ENCODE results near the gene SOX14. TPM values are rescaled to one million over a fixed set of nuclear protein-coding genes. Genes with fewer than 3 reads are reported as not detected.

Gene SOX14
- total and polyA plus RNA-seq, 2 donors (not counting 1 experiment from before 2014, with no cell fraction given) = not detected

DNA sequence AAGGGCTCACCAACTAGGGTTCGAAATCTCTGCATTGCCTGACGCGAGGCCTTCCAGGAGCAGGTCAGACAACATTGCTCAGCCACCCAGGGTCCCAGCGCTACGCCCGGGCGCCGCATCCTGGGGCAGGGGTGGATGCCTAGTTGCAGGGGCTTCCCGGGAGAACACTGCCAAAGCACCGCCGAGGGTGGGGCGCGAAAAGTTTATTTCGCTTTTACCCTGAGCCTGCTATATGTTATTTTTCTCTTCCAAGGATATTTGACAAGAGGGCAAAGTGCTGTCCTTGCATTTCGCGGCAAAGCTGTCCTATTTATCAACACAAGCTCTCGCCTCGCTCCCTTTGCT is 549 bp upstream of the SOX14 start:
- Histone ChIP-seq H3K9me3 (ENCODE audit: control insufficient read depth, insufficient read depth, low read depth, low read length) (no peaks in the 10 kb centered on the region), H3K27ac (ENCODE audit: insufficient read depth, low read length) (no peak overlapping the region), H3K79me2 (ENCODE audit: control insufficient read depth, insufficient read depth, low read length) (no peaks in the 10 kb centered on the region), H3K4me3 (replicated peaks in 1 of 4; ENCODE audit: control extremely low read depth in 1 of 4, insufficient read depth in 1 of 4, low read depth in 3 of 4, low read length in 4 of 4) (no peak overlapping the region), H2AFZ (ENCODE audit: low read length) (no peak overlapping the region), H3K9ac (ENCODE audit: insufficient read depth, low read length) (no peak overlapping the region), H4K20me1 (ENCODE audit: control insufficient read depth, extremely low read depth, insufficient read depth, low read length) (no peaks in the 10 kb centered on the region), H3K4me2 (ENCODE audit: extremely low read depth, insufficient read depth, low read length) (no peak overlapping the region), H3K4me1 (ENCODE audit: control insufficient read depth, extremely low read depth, insufficient read depth, low read length) (no peaks in the 10 kb centered on the region), H3K27me3 (ENCODE audit: control insufficient read depth, insufficient read depth, low read length) (peaks cover 53% of the 10 kb centered on the region), H3K36me3 (ENCODE audit: control insufficient read depth, insufficient read depth, low read length) (no peaks in the 10 kb centered on the region)
- no peak for TF ChIP-seq CTCF (conservative IDR thresholded peaks at IDR 0.05 in 1 of 2, IDR thresholded peaks at IDR 0.05 in 1 of 2; ENCODE audit: low read depth in 1 of 2, low read length in 2 of 2)
- TF ChIP-seq EZH2 (IDR thresholded peaks at IDR 0.05; ENCODE audit: low read length, missing control alignments) = no peak
- DNase-seq (ENCODE audit: low read depth in 2 of 2) = no peak

GRCh38 chr3:137764563-137765309 is 621 bp downstream of the SOX14 start:
- no peak overlapping the region for H3K4me3 ChIP-seq (replicated peaks in 1 of 4; ENCODE audit: control extremely low read depth in 1 of 4, insufficient read depth in 1 of 4, low read depth in 3 of 4, low read length in 4 of 4)
- TF ChIP-seq EZH2 (IDR thresholded peaks at IDR 0.05; ENCODE audit: low read length, missing control alignments) (no peak), CTCF (conservative IDR thresholded peaks at IDR 0.05 in 1 of 2, IDR thresholded peaks at IDR 0.05 in 1 of 2; ENCODE audit: low read depth in 1 of 2, low read length in 2 of 2) (no peak)
- H2AFZ ChIP-seq (ENCODE audit: low read length) = no peak overlapping the region
- H3K4me1 ChIP-seq (ENCODE audit: control insufficient read depth, extremely low read depth, insufficient read depth, low read length) = no peaks in the 10 kb centered on the region
- no peak for DNase-seq (ENCODE audit: low read depth in 2 of 2)
- no peak overlapping the region for H3K27ac ChIP-seq (ENCODE audit: insufficient read depth, low read length)
- H3K9me3 ChIP-seq (ENCODE audit: control insufficient read depth, insufficient read depth, low read depth, low read length) = no peaks in the 10 kb centered on the region
- no peaks in the 10 kb centered on the region for H3K79me2 ChIP-seq (ENCODE audit: control insufficient read depth, insufficient read depth, low read length)
- no peak overlapping the region for H3K4me2 ChIP-seq (ENCODE audit: extremely low read depth, insufficient read depth, low read length)
- H4K20me1 ChIP-seq (ENCODE audit: control insufficient read depth, extremely low read depth, insufficient read depth, low read length) = no peaks in the 10 kb centered on the region
- H3K27me3 ChIP-seq (ENCODE audit: control insufficient read depth, insufficient read depth, low read length) = peaks cover 62% of the 10 kb centered on the region
- H3K36me3 ChIP-seq (ENCODE audit: control insufficient read depth, insufficient read depth, low read length) = no peaks in the 10 kb centered on the region
- no peak overlapping the region for H3K9ac ChIP-seq (ENCODE audit: insufficient read depth, low read length)

- no peak overlapping the region for H2AFZ ChIP-seq (ENCODE audit: low read length)
- H3K9ac ChIP-seq (ENCODE audit: insufficient read depth, low read length) = no peak overlapping the region
- H3K36me3 ChIP-seq (ENCODE audit: control insufficient read depth, insufficient read depth, low read length) = no peaks in the 10 kb centered on the region
- DNase-seq (ENCODE audit: low read depth in 2 of 2) = no peak
- TF ChIP-seq EZH2 (IDR thresholded peaks at IDR 0.05; ENCODE audit: low read length, missing control alignments) (peak; percentile 88), CTCF (conservative IDR thresholded peaks at IDR 0.05 in 1 of 2, IDR thresholded peaks at IDR 0.05 in 1 of 2; ENCODE audit: low read depth in 1 of 2, low read length in 2 of 2) (no peak)
- no peaks in the 10 kb centered on the region for H3K79me2 ChIP-seq (ENCODE audit: control insufficient read depth, insufficient read depth, low read length)
- no peaks in the 10 kb centered on the region for H4K20me1 ChIP-seq (ENCODE audit: control insufficient read depth, extremely low read depth, insufficient read depth, low read length)
- H3K4me2 ChIP-seq (ENCODE audit: extremely low read depth, insufficient read depth, low read length) = no peak overlapping the region
- no peaks in the 10 kb centered on the region for H3K4me1 ChIP-seq (ENCODE audit: control insufficient read depth, extremely low read depth, insufficient read depth, low read length)
- peaks cover 69% of the 10 kb centered on the region for H3K27me3 ChIP-seq (ENCODE audit: control insufficient read depth, insufficient read depth, low read length)
- H3K27ac ChIP-seq (ENCODE audit: insufficient read depth, low read length) = no peak overlapping the region
- no peak overlapping the region for H3K4me3 ChIP-seq (replicated peaks in 1 of 4; ENCODE audit: control extremely low read depth in 1 of 4, insufficient read depth in 1 of 4, low read depth in 3 of 4, low read length in 4 of 4)
- H3K9me3 ChIP-seq (ENCODE audit: control insufficient read depth, insufficient read depth, low read depth, low read length) = no peaks in the 10 kb centered on the region
Measured at GRCh38 chr3:137765310-137766033, 1.4 kb downstream of the SOX14 start.
